HG03175 (cell line): ENCODE measurements around the gene FAM83G.

ENCODE experiments used
- ATAC-seq: cut with Tn5 transposase; IDR thresholded peaks from one replicate; pipeline ENCODE4 v1.9.1; 2021; ENCODE audit warnings: mild to moderate bottlenecking, moderate library complexity; ENCODE audit not compliant: unreplicated experiment

Gene FAM83G

DNA sequence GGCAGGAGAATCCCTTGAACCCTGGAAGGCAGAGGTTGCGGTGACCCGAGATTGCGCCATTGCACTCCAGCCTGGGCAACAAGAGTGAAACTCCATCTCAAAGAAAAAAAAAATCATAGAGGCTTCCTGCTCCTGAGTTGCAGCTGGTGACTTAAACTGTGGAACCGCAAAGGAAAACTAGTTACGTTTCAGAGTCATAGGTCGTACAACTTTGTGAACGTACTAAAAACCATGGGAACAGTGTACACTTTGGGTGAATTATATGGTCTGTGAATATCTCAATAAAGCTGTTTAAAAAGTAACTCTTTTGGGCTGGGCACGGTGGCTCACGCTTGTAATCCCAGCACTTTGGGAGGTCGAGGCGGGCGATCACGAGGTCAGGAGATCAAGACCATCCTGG lies 29.0 kb downstream of the FAM83G start:
- no peak for ATAC-seq

DNA sequence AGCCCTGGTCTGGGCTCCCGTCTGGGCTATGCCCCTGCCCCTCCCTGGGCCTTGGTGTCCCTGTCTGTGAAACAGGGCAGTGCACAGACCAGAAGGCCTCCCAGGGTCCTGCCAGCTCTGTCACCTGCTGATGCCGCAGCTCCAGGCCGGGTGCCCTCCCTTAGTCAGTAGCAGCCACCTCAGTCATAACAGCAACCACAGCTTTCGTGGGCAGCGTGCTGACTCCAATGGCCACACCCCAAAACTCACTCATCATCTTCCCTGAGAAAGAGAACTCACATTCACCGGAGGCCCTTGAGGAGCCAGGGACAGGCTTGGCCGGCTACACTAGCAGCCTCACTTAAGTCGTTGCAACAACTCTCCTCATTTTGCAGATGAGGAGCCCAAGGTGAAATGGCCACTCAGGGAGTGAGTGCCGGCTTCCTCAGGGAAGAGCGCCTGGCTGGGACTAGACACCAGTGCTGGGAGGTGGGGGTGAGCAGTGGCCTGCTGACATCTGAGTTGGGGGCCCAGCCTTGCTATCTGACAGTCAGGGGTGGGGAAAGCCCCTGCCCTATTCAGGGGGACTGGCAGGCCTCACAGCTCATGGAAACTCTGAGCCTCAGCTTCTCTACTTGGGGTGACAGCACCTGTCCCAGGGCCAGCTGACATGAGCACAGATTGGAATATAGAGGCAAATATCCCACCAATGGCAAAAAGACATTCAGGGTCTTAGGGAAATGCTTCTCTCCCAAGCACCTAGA lies 30.0 kb downstream of the FAM83G start:
- no peak for ATAC-seq

- ATAC-seq = no peak
Measured at GRCh38 chr17:18971801-18972200, 32.8 kb downstream of the FAM83G start.

GRCh38 chr17:18970582-18971480 lies 33.7 kb downstream of the FAM83G start:
- no peak for ATAC-seq

- ATAC-seq = no peak
Measured at GRCh38 chr17:18968945-18969887, 35.3 kb downstream of the FAM83G start.

DNA sequence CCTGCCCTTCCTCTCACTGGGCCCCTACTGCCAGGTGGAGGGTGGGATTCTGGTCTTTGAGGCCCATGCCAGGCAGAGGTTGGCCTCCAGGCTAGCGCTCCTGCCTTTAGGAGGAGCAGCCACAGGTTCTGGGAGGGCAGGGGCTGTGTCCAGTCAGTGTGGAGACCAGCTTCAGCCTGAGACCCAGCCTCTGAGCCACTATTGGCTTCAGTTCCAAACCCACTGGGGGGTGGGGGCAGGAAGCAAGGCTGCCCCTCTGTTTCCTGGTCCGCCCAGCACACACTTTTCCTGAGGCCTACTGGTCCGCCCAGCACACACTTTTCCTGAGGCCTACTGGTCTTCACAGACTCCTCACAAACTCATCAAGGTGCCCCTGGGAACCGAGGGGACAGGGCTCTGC lies 36.2 kb downstream of the FAM83G start:
- ATAC-seq = no peak

GRCh38 chr17:18967916-18968315 lies 36.6 kb downstream of the FAM83G start:
- ATAC-seq = no peak

DNA sequence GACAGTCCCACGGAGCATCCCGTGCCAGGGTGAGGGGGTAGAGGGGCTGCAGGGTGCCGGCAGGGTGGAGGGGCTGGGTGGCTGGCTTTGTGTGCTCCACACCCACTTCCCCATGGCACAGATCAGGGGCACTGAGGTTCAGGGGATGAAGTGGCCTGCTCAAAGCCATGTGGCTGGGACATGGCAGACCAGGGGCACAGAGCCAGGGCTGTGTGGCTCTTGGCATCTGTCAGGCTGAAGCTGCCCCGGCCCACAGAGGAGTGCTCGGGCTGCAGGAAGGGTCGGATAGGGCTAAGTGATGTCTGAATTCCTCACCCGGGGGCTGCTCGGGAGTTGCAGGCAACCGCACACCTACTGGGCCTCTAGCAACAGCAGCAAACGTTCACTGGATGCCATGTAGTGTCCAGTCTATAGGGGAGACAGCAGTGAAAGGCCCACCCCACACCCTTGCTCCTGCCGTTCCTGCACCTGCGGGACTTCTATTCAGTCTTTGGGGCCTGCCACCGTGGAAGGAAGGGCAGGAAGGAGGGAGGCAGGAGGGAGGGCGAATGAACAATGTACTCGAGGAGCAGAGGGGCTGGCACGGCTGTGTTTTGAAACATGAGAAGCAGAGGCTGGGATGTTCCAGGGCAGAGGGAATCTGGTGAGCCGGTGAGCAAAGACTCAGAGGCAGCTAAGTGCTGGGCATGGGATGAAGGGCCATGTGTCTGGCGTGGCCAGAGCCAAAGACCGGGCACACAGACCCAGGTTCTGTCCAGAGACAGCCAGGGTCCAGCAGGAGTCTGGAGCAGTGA lies 37.5 kb downstream of the FAM83G start:
- no peak for ATAC-seq

GRCh38 chr17:18965530-18966236 lies 38.9 kb downstream of the FAM83G start:
- ATAC-seq = no peak

- no peak for ATAC-seq
Measured at GRCh38 chr17:18964550-18964949, 40.0 kb downstream of the FAM83G start.

DNA sequence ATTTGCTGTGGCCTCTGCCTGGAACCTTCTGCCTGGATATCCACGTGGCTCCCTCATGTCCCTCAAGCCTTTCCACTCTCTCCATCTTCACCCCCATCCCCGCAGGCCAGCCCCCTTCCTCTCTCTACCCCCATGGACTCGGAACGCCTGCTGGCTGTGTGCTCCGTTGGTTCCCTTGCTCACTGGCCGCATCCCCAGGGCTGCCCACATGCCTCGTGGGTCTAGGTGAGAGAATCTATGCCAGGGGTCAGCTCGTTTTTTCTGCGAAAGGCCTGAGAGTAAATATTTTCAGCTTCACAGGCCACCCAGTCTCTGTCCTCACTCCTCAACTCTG lies 40.6 kb downstream of the FAM83G start:
- ATAC-seq = no peak

DNA sequence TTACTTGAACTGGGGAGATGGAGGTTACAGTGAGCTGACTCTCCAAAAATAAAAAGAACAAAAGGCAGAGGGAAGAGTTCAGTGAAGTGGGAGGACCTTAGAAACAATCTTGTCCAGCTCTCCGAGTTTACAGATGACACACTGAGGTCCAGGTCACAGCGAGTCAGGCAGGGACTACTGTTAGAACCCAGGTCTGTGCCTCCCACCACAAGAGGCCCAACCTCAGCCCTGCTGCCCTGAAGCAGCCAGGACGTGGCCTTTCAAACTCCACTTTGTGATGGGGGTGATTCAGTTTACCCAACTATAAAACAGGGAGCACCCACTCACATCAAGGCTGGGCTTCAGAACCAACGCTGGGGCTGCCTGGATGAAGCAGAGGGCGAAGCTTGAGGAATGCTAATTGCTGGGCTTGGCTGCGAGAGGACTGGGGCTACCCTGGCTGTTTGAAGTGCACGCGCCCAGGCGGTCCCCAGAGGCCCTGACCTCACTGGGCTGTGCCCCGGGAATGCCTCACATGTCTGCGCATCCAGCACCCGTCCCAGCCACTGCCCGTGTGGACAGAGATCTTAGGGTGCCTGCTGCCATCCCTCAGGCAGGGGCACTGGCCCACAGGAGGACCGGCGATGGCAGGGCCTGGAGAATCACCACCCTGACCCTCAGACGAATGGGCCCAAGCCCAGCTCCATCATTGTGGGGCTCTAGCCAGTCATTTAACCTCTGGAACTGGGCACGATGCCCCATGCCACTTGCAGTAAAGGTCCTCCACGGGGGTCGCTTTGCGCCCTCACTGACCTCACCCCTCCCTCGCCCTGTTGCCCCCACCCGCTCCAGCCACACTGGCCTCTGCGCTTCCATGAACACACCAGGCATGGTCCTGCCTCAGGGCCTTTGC lies 41.2 kb downstream of the FAM83G start:
- ATAC-seq = no peak

DNA sequence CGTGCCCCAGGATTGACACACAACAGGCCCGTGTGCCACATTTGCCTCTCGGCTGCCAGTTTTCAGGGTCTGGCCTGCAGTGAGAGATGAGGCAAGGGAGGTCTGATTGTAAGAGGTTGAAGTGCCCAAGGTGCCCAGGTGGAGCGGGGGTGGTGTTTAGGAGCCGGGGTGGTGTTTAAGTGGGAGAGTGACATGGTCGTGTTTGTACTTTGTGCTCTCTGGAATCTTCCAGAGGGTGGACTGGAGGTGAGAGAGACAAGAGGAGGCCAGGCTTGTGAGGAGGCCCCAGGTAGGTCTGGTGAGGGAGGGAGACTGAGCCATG lies 42.1 kb downstream of the FAM83G start:
- ATAC-seq = no peak

DNA sequence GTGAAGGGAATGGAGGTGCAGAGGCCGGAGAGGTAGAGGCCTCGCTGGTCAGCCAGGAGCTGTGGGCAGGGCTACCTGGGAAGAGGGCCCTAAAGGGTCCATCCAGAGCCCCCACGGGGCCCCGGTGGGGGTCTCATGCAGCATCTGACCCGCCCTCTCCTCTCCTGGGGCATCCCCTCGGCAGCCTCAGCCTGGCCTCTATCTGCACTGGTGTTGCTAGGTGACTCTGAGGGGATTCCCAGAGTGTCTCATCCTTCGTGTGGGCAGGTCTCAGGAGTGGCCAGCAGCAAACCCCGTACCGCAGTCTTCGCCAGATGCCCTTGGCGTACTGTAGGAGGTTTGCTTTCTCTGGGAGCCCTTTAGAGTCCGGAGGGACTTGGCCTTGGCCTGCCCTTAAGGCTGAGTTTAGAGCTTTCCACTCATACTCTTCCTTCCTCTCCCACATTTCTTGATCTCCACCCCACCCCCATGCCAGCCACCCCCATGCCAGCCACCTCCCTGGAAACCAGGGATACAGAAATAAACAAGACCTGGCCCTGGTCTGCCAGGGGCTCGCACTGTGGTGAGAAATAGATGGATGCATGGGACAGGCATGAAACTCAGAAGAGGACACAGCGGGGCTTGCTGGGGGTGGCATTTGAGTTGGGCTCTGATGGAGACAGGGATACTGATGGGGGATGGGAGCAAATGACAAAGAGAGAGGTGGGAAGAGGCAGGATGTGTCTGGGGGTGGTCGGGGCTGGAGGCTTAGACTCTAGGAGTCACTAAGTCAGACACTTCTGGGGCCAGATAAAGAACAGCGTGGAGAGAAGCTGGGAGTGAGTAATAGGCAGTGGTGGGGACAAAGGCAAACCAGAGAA lies 42.7 kb downstream of the FAM83G start:
- no peak for ATAC-seq

- ATAC-seq = peak; percentile 73
Measured at GRCh38 chr17:18960803-18961511, 43.6 kb downstream of the FAM83G start.

GRCh38 chr17:18960241-18960665 lies 44.3 kb downstream of the FAM83G start:
- no peak for ATAC-seq

GRCh38 chr17:18959845-18960240 lies 44.7 kb downstream of the FAM83G start:
- no peak for ATAC-seq
